HCEC 1CT (cell line): ENCODE measurements around the gene CFAP53.
"Not testable (repeated sequence)": the region's sequence is repeated elsewhere in the genome, so short reads cannot be mapped to it uniquely, and the experiment has no call there.

Experiments used
- DNase-seq: peaks from one replicate; pipeline ENCODE4 v3.0.0-alpha.2; 2017

The CFAP53 gene

GRCh38 chr18:50268022-50268747 lies 1.9 kb upstream of the CFAP53 start:
- DNase-seq, result peak; percentile 38

- no peak for DNase-seq
Observed at GRCh38 chr18:50262977-50263376, 3.3 kb downstream of the CFAP53 start.

- no peak for DNase-seq
Observed at GRCh38 chr18:50250935-50251334, 15.4 kb downstream of the CFAP53 start.

GRCh38 chr18:50249576-50249975 lies 16.7 kb downstream of the CFAP53 start:
- DNase-seq, result no peak

- DNase-seq, result no peak
Observed at GRCh38 chr18:50247561-50247960, 18.7 kb downstream of the CFAP53 start.

- not testable (repeated sequence) for DNase-seq
Observed at GRCh38 chr18:50241768-50242167, 24.5 kb downstream of the CFAP53 start.

GRCh38 chr18:50240080-50240563 lies 26.2 kb downstream of the CFAP53 start:
- no peak for DNase-seq

GRCh38 chr18:50232419-50232818 lies 33.9 kb downstream of the CFAP53 start:
- DNase-seq, result no peak

- DNase-seq, result peak; percentile 30
Observed at GRCh38 chr18:50231621-50232020, 34.7 kb downstream of the CFAP53 start.

- not testable (repeated sequence) for DNase-seq
Observed at GRCh38 chr18:50220249-50220648, 46.0 kb downstream of the CFAP53 start.

GRCh38 chr18:50218432-50219197 lies 47.7 kb downstream of the CFAP53 start:
- DNase-seq, result no peak

GRCh38 chr18:50209311-50209710 lies 57.0 kb downstream of the CFAP53 start:
- no peak for DNase-seq

GRCh38 chr18:50207722-50208121 lies 58.6 kb downstream of the CFAP53 start:
- no peak for DNase-seq

- DNase-seq, result peak; percentile 23
Observed at GRCh38 chr18:50203801-50204604, 62.3 kb downstream of the CFAP53 start.

GRCh38 chr18:50201476-50202018 lies 64.7 kb downstream of the CFAP53 start:
- no peak for DNase-seq

- DNase-seq, result no peak
Observed at GRCh38 chr18:50199921-50200320, 66.4 kb downstream of the CFAP53 start.

- DNase-seq, result no peak
Observed at GRCh38 chr18:50199346-50199855, 66.9 kb downstream of the CFAP53 start.

GRCh38 chr18:50196261-50196660 lies 70.0 kb downstream of the CFAP53 start:
- no peak for DNase-seq

GRCh38 chr18:50195689-50196088 lies 70.6 kb downstream of the CFAP53 start:
- no peak for DNase-seq

GRCh38 chr18:50194631-50195532 lies 71.4 kb downstream of the CFAP53 start, which contains the start of gene MYO5B:
Gene MYO5B (minus strand): TSS chr18:50195147. CDS start chr18:50194793, 354 bp downstream.
- DNase-seq, result no peak
